Glomerular visceral epithelial cell (primary cell): ENCODE measurements around the gene KRT14.
"Not testable (repeated sequence)": the region's sequence is repeated elsewhere in the genome, so short reads cannot be mapped to it uniquely, and the experiment has no call there.

ENCODE experiments used
- DNase-seq: peaks from one replicate; pipeline ENCODE4 v3.0.0-alpha.2; 2016; ENCODE audit errors: extremely low spot score

Gene KRT14

DNA sequence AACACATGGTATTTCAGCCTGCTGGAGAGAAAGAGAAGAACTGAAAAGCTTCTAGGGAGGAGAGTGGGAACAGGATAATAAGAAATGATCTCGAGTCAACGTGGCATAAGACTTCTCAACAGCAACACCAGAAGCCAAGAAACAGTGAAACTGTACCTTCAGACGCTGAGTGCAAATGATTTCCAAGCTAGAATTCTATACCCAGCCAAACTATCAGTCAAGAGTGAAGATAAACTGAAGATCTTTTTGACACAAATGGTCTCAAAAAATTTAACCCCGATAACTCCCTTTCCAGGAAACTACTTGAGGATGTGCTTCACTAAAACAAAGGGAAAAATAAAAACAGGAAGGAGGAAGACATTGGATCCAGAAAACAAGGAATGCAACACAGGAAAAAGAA lies 20.2 kb upstream of the KRT14 start:
- not testable (repeated sequence) for DNase-seq

- no peak for DNase-seq
These were observed 15.8 kb upstream of the KRT14 start for GRCh38 chr17:41602524-41602923.

DNA sequence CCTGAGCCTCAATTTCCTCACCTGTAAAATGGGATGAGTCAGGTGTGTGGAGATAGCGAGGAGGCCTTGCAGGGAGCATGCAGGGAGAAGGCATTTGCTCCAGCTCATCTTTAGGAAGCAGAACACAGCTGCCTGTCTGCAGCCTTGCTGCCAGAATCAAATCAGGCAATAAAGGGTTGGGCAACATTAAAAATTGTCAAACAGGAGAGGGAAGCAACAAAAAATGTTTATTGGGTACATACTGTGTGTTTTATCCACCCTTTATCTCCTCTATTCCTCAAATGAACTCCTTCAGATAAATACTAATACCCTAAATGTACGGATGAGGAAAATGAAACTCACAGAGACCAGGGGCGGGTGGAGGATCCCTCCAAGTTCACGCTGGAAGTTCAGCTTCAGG lies 13.6 kb upstream of the KRT14 start:
- no peak for DNase-seq

DNA sequence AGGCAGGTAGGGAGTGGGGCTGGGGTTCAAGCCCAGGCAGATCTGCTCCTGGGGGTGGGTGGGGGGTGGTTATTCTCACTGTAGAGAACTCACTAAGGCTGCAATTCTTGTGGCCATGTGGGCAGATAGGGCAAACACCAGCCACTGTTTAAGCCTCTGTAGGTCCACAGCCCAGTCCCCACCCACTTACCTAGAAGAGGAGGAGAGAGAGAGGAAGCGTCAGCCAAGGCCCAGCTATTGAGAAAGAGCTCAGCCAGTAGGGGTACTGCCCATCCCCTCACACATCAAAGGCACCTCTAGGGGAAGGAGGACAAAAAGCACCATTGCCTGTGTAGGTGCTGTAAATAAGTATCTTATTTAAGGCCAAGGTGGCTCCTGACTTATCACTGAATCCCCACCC lies 13.0 kb upstream of the KRT14 start:
- DNase-seq: no peak

- DNase-seq: no peak
These were observed 8.9 kb upstream of the KRT14 start for GRCh38 chr17:41595585-41595984.

DNA sequence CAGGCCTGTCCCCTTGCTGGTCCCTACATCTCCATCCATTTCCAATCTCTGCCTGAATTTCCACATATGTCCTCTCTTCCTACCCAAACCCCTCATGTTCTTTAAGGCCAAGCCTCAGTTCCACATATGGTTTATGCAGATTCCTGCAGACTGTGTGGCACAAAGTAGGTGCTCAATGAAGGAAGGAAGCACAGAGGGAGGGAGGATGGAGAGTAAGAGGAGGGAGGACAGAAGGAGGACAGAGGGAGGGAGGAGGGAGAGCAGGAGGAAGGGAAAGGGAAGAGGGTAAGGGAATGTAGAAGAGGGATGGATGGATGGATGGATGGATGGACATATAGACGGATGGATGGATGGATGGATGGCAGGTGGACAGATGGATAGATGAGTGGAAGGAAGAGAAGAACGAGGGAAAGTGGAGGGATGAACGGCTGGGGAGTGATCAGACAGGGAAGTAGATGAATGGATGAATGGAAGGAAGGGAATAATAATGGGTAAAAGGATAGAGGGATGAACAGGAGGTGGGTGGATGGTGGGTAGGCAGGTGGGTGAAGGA lies 7.7 kb upstream of the KRT14 start:
- no peak for DNase-seq

DNA sequence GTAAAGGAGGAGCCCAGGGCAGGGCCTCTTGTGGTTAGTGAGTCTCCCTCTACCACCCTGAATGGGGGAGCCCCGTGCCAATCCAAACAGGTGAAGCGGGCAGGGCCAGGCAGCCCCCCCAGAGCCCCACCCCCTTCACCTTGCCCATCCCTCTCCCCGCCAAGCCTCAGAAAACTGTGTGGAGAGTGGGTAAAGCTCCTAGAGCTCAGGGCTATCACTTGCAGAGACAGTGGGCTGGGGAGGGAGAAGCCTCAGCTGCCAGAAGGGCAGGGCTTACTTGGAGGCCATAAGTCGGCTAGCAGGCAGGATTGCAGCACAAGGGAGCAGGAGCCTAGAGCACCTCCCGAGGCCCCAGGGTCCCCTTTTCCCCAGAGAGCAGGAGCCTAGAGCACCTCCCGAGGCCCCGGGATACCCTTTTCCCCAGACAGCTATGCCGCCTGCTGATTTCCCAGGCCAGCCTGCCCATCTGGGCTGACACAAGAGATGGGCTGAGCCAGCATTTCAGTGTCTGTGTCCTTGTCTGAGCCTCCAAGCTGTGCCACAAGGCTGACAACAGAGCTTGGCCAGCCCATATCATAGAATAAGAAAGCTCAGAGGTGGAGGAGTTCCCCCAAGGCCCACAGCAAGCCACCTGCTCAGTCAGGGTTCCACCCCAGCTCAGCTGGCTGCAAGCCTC lies 6.7 kb upstream of the KRT14 start:
- no peak for DNase-seq

DNA sequence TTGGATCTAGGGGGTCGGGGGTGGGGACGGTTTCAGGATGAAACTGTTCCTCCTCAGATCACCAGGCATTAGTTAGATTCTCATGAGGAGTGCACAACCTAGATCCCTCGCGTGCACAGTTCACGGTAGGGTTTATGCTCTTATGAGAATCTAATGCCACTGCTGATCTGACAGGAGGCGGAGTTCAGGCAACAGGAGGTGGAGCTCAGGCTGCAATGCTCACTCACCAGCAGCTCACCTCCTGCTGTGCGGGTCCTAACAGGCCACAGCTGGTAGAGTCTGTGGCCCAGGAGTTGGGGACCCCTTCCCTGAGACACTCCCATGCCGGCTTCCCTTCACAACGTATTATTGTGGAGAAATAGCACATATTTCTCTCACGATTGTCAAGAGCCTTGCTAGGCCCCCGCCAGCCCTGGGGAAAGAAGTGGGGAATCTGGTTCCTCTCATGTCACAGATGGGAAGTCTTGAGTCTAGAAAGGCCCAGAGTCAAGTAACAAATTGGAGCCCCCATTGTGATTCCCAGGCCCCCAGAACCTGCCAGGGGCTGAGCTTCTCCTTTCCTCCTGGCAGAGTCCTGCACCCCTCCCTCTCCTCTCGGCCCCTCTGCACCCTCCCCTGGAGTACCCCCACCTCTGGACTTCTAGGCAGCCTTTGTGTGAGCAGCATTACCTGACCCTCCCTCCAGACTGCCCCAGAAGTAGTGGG lies 6.1 kb upstream of the KRT14 start:
- no peak for DNase-seq

DNA sequence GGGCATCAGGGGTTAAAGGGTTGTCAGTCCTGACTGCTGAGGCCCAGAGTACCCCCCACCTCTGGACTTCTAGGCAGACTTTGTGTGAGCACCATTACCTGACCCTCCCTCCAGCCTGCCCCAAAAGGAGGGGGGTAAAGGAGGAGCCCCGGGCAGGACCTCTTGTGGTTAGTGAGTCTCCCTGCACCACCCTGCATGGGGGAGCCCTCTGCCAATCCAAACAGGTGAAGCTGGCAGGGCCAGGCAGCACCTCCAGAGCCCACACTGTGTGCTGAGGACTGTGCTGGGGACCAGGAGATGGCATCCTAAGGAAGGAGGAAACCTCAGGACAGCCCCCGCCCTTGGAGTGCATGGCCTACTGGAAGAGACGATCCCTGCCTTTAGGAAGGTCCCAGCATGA lies 2.6 kb upstream of the KRT14 start:
- DNase-seq: no peak

DNA sequence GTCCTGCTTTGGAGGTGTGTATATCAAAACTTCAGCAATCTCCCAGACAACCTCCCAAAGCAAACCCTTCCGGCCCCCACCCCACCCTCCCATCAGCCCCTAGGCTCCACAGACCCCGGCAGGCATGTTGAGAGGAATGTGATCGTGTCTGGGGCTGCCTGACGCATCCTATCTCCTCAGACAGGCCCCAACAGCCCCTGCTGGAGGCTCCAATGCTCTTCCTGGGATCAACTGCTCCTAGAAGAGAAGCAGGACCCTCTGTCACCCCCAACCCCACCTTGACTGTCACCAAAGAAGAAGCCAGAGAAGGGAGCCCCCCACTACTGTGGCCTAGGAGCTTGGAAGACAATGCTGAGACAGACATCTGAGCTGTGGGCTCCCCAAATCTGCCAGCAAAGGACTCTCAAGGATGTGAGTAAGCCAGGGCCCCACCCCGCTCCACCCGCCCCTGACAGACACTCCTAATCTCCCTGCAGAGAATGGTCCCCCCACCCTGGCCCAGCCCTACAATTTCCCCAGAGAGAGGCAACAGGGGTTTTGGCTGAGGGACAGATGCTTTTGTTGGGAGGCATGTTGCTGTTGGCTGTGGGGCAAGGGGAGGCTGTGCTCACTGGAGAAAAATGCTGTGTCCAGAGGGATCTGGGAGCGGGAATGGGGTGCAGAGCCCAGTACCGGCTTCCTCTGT lies 1.6 kb upstream of the KRT14 start:
- DNase-seq: no peak

DNA sequence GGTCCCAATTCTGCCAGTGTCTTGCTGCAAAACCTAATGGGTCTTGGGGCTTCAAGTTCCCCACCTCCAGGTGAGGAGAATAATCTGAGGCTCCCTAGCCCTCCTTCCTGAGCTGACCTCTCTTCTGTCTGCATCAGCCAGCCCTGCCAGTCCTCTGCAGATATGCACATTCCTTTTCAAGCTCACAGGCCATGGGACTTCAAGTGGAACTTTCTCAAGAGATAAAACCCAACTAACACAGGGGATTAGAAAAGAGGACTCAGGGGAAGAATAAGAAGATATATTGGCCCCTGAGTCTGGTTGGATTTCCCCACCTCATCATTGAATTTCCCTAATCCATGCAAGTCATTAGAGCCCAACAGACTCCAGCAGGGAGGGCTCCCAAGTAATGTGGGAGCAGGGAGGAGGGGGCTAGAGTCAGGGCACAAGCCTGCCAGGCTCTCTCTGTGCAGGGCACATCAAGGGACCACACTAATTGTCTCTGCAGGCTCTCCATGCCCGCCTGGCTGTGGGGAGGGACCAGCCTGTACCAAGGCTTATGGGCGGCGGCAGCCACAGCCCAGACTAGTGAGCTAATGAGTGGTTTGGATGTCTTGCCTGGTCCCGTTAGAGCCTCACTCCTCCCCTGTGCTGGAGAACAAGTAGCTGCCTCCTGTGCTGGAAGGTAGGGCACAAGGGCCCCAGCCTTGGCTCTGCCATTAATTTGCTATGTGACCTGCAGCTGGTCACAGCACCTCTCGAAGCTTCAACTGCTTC lies 1.2 kb downstream of the KRT14 start:
- DNase-seq: no peak

DNA sequence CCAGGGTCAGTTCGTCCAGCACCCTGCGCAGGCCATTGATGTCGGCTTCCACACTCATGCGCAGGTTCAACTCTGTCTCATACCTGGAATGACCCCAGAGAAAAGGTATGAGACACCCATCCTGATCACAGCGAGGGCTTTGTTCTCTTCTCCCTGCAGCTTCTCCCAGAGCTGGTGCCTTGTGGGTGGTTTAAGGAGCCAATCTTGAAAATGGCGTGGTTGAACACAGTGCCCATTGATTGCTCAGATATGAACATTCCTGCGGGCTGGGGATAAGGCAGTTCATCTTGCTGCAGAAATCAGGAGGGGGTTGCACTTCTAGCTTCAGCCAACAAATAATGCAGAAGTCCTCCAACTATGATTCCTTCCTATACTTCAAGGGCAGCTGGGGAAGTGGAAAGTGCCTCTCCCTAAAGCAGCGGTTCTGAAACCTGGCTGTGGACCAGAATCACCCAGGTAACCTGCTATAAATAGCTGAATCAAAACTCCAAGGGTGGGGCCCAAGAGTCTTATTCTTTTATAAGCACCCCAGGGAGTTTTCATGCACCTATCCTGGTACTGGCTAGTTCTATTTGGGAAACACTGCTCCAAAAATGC lies 2.3 kb downstream of the KRT14 start:
- DNase-seq: not testable (repeated sequence)

GRCh38 chr17:41583137-41584127 lies 3.3 kb downstream of the KRT14 start:
- no peak for DNase-seq

DNA sequence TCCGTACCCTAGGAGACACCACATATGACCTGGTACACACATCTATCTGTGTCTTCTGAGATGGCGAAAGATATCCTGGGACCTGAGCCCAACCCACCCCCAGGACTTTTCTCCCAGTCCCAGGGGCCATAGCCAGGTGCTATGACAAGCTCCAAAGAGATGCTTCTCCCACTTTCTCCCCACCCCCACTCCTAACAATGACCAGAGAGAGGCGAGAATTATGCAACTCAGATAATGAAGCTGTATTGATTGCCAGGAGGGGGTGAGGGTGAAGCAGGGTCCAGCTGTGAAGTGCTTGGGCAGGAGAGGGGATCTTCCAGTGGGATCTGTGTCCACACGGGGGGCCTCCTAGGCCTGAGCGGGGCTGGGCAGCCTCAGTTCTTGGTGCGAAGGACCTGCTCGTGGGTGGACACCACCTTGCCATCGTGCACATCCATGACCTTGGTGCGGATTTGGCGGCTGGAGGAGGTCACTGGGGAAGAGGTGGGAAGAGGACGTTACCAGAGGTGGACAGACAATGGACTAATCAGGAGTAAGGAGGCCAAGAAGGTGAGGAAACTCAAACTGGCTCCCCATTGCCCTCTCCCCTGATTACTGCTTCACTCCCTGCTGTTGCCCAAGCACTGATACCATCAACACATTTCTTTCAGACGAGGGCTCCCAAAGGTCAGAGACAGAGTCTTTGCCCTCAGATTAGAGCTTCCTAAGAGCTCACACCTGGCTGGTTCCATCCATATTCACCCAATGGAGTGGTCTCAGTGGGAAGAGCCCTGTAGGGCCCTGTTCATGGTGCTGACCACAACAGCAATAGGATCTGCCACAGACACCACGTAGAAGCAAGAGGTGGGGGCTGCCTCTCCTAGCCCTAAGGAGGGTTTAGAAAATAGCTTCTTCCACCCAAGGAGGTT lies 4.4 kb downstream of the KRT14 start:
- not testable (repeated sequence) for DNase-seq

GRCh38 chr17:41581366-41582060 lies 5.2 kb downstream of the KRT14 start:
- DNase-seq: no peak

GRCh38 chr17:41580687-41581365 lies 5.9 kb downstream of the KRT14 start:
- DNase-seq: no peak

DNA sequence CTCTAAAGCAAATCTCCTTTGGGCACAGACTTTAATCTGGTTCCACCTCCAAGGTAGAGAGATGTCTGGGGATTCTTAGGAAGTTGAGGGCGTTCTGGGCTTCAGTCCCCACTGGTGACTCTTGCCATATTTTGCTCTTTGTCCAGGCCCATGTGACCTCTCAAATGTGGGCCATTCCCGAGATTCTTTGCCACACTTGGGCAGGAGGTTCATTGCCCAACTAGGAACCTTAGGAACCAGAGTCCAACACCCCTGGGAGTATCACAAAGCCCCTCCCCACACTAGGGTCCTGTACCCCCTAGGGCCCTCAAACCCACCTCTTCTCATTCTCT lies 6.5 kb downstream of the KRT14 start:
- DNase-seq: no peak
